Prostate gland (tissue), 2 donors: Measurements from ENCODE around the gene RGS10. TPM values are rescaled to one million over a fixed set of nuclear protein-coding genes. Genes with fewer than 3 reads are reported as not detected.

Experiments
- DNase-seq: peaks from one replicate; pipeline ENCODE4 v3.0.0-alpha.2; 2019; ENCODE audit warnings: low spot score
- H3K27ac ChIP-seq, 2 donors: fragments of 200-600 bp; sonication (generic); 2 replicates each; pipeline ENCODE4 v1.5.1; 2017 to 2019
- H3K27me3 ChIP-seq: fragments of 200-600 bp; sonication (generic); replicated peaks from 2 replicates; pipeline ENCODE4 v1.5.1; 2019; ENCODE audit not compliant: insufficient read depth
- H3K36me3 ChIP-seq, 2 donors: fragments of 200-600 bp; sonication (generic); 1 replicate in 1 of 2; 2 replicates in 1 of 2; pipeline versions ENCODE4 v1.5.1 to v1.8.1; 2017 to 2019
- H3K4me1 ChIP-seq: fragments of 200-600 bp; sonication (generic); replicated peaks from 2 replicates; pipeline ENCODE4 v1.5.1; 2019
- H3K4me3 ChIP-seq, 2 donors: fragments of 200-600 bp; sonication (generic); 2 replicates each; pipeline ENCODE4 v1.5.1; 2017 to 2019
- H3K9me3 ChIP-seq: fragments of 200-600 bp; sonication (generic); 2 replicates; pipeline ENCODE4 v1.5.1; 2017
- POLR2A ChIP-seq: fragments of 450-650 bp; IDR thresholded peaks from one replicate; pipeline ENCODE4 v1.6.1; 2016; ENCODE audit warnings: antibody characterized with exemption, mild to moderate bottlenecking
- POLR2AphosphoS5 ChIP-seq: sonication (generic); formaldehyde crosslinking; IDR thresholded peaks from one replicate; pipeline ENCODE4 v1.6.1; 2017; ENCODE audit warnings: antibody characterized with exemption
- WGBS: methylation state at CpG from one replicate; pipeline ENCODE4 v1.1.5; 2018; 5-methylcytosine and 5-hydroxymethylcytosine counted together
- intact Hi-C: fragments of 100-400 bp; cut with DNase I; formaldehyde crosslinking; loops from one replicate; pipeline ENCODE4 v1.14.2; 2022
- total RNA-seq, 2 donors: library from RNA; depleted of rRNA; stranded (reverse); fragments of >200 nt; gene quantifications; one replicate each; pipeline ENCODE4 v1.1.0, GENCODE V29; 2016
- TF ChIP-seq, protein P1 (sequence below), 4 experiments: fragments of 200-600 bp in 2 of 4; fragments of 450-650 bp in 2 of 4; sonication (generic) in 2 of 4; IDR thresholded peaks; 1 replicate in 3 of 4; 2 replicates in 1 of 4; pipeline ENCODE4 v1.5.1; 2016 to 2019; ENCODE audit warnings: antibody characterized with exemption in 4 of 4, mild to moderate bottlenecking in 2 of 4, moderate library complexity in 2 of 4

Gene RGS10
- total RNA-seq, 2 donors from 2014 or later: 12.4 to 67.7 TPM

DNA sequence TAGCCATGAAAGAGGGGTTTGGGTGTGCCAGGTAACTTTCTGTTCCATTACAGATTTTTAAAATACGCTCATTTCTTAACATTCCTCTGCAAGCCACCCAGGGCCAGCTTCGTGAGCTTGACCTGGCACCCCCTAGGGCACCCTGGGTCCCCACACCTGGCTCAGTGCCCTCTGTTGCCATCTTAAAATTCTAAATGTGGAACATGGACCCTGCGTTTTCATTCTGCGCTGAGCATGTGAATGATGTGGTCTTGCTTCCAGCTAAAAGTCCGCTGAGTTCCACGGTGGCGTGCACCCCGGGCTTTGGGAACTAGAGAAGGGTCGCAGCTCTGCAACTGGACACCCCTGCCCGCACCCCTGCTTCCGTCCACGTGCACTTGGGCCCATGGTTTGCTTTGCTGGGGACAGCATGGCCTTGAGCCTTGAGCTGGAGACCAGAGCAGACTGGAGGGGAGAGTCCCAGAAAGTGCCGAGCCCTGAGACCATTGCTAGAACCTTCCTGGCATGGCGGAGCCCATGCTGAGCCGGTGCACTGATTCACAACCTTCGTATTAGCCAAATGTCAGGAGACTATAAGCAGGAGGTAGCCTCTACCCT, 91.1 kb downstream of the RGS10 start:
- WGBS: 94% methylated on average over 14 of the region's 16 CpGs
- intact Hi-C loops: no loop called here
- H3K27ac ChIP-seq: no peak overlapping the region
- DNase-seq: no peak
- no peaks in the 10 kb centered on the region for H3K9me3 ChIP-seq
- TF ChIP-seq, protein P1, sequence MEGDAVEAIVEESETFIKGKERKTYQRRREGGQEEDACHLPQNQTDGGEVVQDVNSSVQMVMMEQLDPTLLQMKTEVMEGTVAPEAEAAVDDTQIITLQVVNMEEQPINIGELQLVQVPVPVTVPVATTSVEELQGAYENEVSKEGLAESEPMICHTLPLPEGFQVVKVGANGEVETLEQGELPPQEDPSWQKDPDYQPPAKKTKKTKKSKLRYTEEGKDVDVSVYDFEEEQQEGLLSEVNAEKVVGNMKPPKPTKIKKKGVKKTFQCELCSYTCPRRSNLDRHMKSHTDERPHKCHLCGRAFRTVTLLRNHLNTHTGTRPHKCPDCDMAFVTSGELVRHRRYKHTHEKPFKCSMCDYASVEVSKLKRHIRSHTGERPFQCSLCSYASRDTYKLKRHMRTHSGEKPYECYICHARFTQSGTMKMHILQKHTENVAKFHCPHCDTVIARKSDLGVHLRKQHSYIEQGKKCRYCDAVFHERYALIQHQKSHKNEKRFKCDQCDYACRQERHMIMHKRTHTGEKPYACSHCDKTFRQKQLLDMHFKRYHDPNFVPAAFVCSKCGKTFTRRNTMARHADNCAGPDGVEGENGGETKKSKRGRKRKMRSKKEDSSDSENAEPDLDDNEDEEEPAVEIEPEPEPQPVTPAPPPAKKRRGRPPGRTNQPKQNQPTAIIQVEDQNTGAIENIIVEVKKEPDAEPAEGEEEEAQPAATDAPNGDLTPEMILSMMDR (IDR thresholded peaks at IDR 0.05): no peak
- TF ChIP-seq POLR2AphosphoS5: no peak
- no peak for TF ChIP-seq POLR2A
- H3K36me3 ChIP-seq: no peaks in the 10 kb centered on the region
- H3K4me3 ChIP-seq: no peak overlapping the region
- H3K4me1 ChIP-seq: no peaks in the 10 kb centered on the region
- H3K27me3 ChIP-seq: no peaks in the 10 kb centered on the region

DNA sequence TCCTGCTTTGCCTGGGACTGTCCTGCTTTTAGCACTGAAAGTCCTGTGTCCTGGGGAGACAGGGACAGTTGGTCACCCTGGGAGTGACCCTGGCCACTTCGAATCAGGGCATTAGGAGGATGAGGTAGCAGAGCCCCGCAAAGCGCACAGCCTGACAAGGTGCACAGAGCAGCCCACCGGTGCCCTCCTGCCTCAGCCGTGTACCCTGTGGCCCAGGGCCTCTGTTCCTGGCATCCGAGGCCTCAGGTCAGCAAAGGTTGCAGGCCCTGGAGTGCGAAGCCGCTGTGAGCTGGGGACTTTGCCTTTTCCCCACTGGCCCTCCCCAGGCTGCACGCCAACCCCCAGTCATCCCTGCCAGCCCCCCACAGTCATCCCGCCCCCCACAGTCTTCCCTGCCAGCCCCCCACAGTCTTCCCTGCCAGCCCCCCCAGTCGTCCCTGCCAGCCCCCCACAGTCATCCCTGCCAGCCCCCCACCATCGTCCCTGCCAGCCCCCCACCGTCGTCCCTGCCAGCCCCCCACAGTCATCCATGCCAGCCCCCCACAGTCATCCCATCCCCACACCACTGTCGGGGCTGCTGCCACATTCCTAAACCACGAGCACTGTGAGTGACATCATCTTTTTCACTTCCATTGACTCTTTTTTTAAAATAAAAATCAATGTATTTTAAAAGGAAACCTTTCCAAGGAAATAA, 91.8 kb downstream of the RGS10 start:
- Histone ChIP-seq H3K27me3 (no peaks in the 10 kb centered on the region), H3K4me3 (no peak overlapping the region), H3K4me1 (no peaks in the 10 kb centered on the region), H3K36me3 (no peaks in the 10 kb centered on the region), H3K27ac (no peak overlapping the region), H3K9me3 (no peaks in the 10 kb centered on the region)
- TF ChIP-seq, protein P1 (IDR thresholded peaks at IDR 0.05): no peak
- TF ChIP-seq POLR2A (no peak), POLR2AphosphoS5 (no peak)
- DNase-seq: no peak
- 87% methylated on average over 12 of the region's 16 CpGs for WGBS
- intact Hi-C loops: no loop called here

Other genes starting within 250 kb of the RGS10 start
- gene TIAL1, start 54.2 kb upstream of the RGS10 start, total RNA-seq: 10 to 100 TPM; 68.7 to 74.3 TPM
- gene BAG3, start 108.7 kb upstream of the RGS10 start, total RNA-seq: 10 to 100 TPM; 45.4 to 56.4 TPM
- gene INPP5F, start 183.3 kb upstream of the RGS10 start, total RNA-seq: 10 to 100 TPM in 1 of 2 donors, 1 to 10 TPM in 1; 8.6 to 15.9 TPM